ENCODE results near the gene IGFALS. TPM values are rescaled to one million over a fixed set of nuclear protein-coding genes. Genes with fewer than 3 reads are reported as not detected.

IGFALS gene
- total RNA-seq, 1 donor from 2014 or later, result 0.12 TPM

DNA sequence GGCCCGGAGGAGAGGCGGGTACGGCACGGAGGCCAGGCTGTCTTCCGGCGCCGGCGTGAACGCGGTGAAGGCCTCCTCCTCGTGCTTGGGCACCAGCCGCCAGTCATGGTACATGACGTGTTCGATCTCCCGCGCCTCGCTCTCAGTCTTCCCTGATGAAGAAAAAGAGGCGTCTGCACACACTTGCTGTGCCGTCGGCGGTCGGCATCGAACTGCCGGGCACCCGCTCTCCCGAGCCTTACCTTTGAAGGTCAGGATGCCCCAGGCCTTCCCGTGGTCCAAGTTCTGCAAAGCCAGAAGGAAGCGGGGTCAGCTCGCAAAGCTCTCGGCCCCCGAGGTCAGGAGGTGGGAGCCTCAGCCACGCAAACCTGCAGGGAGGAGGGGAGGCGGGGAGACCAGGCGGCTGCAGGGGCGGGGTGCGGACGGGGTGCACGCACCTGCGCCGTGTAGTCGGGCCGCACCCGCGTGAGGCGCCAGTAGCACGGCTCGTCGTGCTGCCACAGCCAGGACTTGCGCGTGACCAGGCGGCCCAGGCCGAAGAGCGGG lies 21.1 kb downstream of the IGFALS start, which contains the start of gene EME2:
Gene EME2, plus strand, starts transcription at position 449 of the 546 bp plus-strand sequence. CDS start 418 bp downstream, outside the sequence.
- Mint-ChIP-seq H3K27ac (ENCODE audit: unreplicated experiment) (peak within 1 kb of the TSS; percentile 97), H3K9me3 (ENCODE audit: low read depth) (no peaks in the 10 kb centered on the region), H3K4me3 (ENCODE audit: unreplicated experiment) (peak within 1 kb of the TSS; percentile 95), H3K4me1 (ENCODE audit: low read depth) (peaks cover 25% of the 10 kb centered on the region), H3K27me3 (ENCODE audit: low read depth) (no peaks in the 10 kb centered on the region), H3K36me3 (ENCODE audit: low read depth) (peaks cover 4% of the 10 kb centered on the region)
- DNase-seq (ENCODE audit: low spot score), result no peak
- TF ChIP-seq, protein P1, sequence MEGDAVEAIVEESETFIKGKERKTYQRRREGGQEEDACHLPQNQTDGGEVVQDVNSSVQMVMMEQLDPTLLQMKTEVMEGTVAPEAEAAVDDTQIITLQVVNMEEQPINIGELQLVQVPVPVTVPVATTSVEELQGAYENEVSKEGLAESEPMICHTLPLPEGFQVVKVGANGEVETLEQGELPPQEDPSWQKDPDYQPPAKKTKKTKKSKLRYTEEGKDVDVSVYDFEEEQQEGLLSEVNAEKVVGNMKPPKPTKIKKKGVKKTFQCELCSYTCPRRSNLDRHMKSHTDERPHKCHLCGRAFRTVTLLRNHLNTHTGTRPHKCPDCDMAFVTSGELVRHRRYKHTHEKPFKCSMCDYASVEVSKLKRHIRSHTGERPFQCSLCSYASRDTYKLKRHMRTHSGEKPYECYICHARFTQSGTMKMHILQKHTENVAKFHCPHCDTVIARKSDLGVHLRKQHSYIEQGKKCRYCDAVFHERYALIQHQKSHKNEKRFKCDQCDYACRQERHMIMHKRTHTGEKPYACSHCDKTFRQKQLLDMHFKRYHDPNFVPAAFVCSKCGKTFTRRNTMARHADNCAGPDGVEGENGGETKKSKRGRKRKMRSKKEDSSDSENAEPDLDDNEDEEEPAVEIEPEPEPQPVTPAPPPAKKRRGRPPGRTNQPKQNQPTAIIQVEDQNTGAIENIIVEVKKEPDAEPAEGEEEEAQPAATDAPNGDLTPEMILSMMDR (IDR thresholded peaks at IDR 0.05), result no peak

GRCh38 chr16:1771864-1772361 lies 21.6 kb downstream of the IGFALS start:
- DNase-seq (ENCODE audit: low spot score), result no peak
- peaks cover 25% of the 10 kb centered on the region for H3K4me1 Mint-ChIP-seq (ENCODE audit: low read depth)
- TF ChIP-seq, protein P1 (IDR thresholded peaks at IDR 0.05), result no peak

DNA sequence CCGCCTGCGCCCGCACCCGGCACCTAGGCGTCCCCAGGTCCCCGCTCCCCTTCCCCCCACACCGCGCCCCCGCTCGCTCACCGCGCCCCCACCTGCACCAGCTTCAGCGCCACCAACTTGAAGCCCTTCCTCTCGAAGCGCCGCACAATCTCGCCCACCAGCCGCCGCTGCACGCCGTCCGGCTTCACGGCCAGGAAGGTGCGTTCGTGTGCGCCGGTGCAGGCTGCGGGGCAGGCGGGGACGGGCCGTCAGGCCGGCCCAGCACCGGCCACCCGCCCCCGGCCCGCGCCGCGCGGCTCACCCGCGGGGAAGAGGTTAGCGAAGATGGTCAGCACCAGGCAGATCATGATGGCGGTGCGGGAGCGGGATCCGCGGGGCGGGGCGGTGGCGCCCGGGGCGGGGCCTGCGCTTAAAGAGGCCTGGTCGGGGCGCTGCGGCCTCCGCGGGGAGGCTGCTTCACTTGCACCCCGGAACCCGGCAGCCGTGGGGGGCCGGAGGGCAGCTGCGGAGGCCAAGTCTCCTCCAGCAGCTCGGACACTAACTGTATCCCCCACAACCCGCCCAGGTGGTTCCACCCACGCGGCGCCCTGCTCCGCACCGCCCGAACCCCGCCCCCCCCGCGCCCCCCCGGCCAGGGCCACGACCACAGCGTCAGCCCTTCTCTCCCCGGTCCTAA lies 22.2 kb downstream of the IGFALS start, which contains the start of gene NME3:
Gene NME3, minus strand, starts transcription at position 356 of the 676 bp plus-strand sequence. Its CDS starts 9 bp downstream, at position 347.
- H3K36me3 Mint-ChIP-seq (ENCODE audit: low read depth), result peaks cover 5% of the 10 kb centered on the region
- peak within 1 kb of the TSS; percentile 95 for H3K4me3 Mint-ChIP-seq (ENCODE audit: unreplicated experiment)
- no peak for DNase-seq (ENCODE audit: low spot score)
- peaks cover 25% of the 10 kb centered on the region for H3K4me1 Mint-ChIP-seq (ENCODE audit: low read depth)
- H3K27me3 Mint-ChIP-seq (ENCODE audit: low read depth), result no peaks in the 10 kb centered on the region
- peak within 1 kb of the TSS; percentile 97 for H3K27ac Mint-ChIP-seq (ENCODE audit: unreplicated experiment)
- H3K9me3 Mint-ChIP-seq (ENCODE audit: low read depth), result no peaks in the 10 kb centered on the region
- TF ChIP-seq, protein P1 (IDR thresholded peaks at IDR 0.05), result peak; percentile 34

More at GRCh38 chr16:1771864-1772361, 21.6 kb downstream of the IGFALS start:
- H3K4me3 Mint-ChIP-seq (ENCODE audit: unreplicated experiment), result peak overlapping the region; percentile 95
- peak overlapping the region; percentile 97 for H3K27ac Mint-ChIP-seq (ENCODE audit: unreplicated experiment)
- peaks cover 6% of the 10 kb centered on the region for H3K36me3 Mint-ChIP-seq (ENCODE audit: low read depth)
- no peaks in the 10 kb centered on the region for H3K27me3 Mint-ChIP-seq (ENCODE audit: low read depth)
- no peaks in the 10 kb centered on the region for H3K9me3 Mint-ChIP-seq (ENCODE audit: low read depth)

DNA sequence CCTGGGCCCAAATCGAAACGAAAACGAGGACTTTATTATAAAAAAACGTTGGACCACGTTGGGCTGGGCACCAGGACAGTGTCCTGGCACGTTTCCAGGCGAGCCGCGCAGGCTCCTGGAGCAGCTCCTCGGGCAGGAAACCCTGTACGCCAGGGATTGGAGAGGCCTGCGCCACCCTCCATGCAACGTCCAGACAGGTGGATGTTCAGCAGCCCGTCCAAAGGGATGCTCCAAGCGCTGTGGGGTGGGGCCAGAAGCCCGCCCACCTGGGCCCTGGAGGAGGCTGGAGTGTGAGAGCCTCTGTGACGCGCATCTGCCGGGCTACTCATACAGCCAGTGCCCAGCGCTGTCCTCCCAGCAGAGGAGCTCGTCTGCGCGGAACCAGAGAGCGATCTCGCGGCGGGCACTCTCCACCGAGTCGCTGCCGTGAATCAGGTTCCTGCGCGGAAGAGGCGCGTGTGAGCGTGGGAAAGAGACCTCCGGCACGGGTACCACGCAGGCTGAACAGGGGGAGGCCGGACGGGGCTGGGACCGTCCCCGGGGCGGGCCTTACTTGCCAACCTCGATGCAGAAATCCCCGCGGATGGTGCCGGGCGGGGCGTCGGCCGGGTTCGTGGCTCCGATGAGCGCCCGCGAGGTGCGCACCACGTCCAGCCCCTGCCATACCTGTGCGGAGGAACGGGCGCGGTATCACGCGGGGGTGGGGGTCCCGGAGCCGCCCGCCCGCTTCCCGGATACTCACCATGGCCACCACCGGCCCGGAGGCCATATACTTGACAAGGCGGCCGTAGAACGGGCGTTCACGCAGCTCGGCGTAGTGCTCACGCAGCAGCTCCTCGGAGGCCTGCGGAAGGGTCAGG lies 22.9 kb downstream of the IGFALS start:
- Mint-ChIP-seq H3K27me3 (ENCODE audit: low read depth) (no peaks in the 10 kb centered on the region), H3K27ac (ENCODE audit: unreplicated experiment) (peak overlapping the region; percentile 63), H3K4me3 (ENCODE audit: unreplicated experiment) (peak overlapping the region; percentile 95), H3K4me1 (ENCODE audit: low read depth) (peaks cover 25% of the 10 kb centered on the region), H3K36me3 (ENCODE audit: low read depth) (peaks cover 4% of the 10 kb centered on the region), H3K9me3 (ENCODE audit: low read depth) (no peaks in the 10 kb centered on the region)
- TF ChIP-seq, protein P1 (IDR thresholded peaks at IDR 0.05), result no peak
- no peak for DNase-seq (ENCODE audit: low spot score)

All from chondrocyte (in vitro differentiated cells).